GM23338 (cell line): ENCODE data around the gene UNC13A. TPM values are rescaled to one million over a fixed set of nuclear protein-coding genes. Genes with fewer than 3 reads are reported as not detected.

Experiments
- ATAC-seq: fragments of 200-7000 bp; cut with Tn5 transposase; 3 replicates; pipeline ENCODE4 v1.9.1; 2020
- DNase-seq: peaks from one replicate; pipeline ENCODE4 v3.0.0-alpha.2; 2015; ENCODE audit warnings: low spot score
- H2AFZ ChIP-seq: fragments of 200-600 bp; sonication (generic); 2 replicates; pipeline ENCODE4 v1.8.0; 2016; ENCODE audit warnings: antibody characterized with exemption, mild to moderate bottlenecking, moderate library complexity
- H3F3A ChIP-seq: fragments of 200-600 bp; sonication (generic); replicated peaks from 2 replicates; pipeline ENCODE4 v1.8.0; 2017; ENCODE audit warnings: antibody characterized with exemption, mixed run types, low read depth
- H3K27ac ChIP-seq: fragments of 200-600 bp; sonication (generic); 2 replicates; pipeline ENCODE4 v1.6.1; 2016; ENCODE audit warnings: low read depth
- H3K27me3 ChIP-seq: fragments of 200-600 bp; sonication (generic); 2 replicates; pipeline ENCODE4 v1.8.0; 2016; ENCODE audit warnings: mild to moderate bottlenecking, mixed run types, moderate library complexity; ENCODE audit not compliant: insufficient read depth
- H3K36me3 ChIP-seq: fragments of 200-600 bp; sonication (generic); 2 replicates; pipeline ENCODE4 v1.8.0; 2016; ENCODE audit warnings: mild to moderate bottlenecking; ENCODE audit not compliant: insufficient read depth
- H3K4me1 ChIP-seq: fragments of 200-600 bp; sonication (generic); 2 replicates; pipeline ENCODE4 v1.8.0; 2016; ENCODE audit warnings: mild to moderate bottlenecking, moderate library complexity; ENCODE audit not compliant: insufficient read depth
- H3K4me2 ChIP-seq: fragments of 200-600 bp; sonication (generic); 2 replicates; pipeline ENCODE4 v1.7.1; 2017; ENCODE audit warnings: mixed run types
- H3K4me3 ChIP-seq: fragments of 200-600 bp; sonication (generic); 2 replicates; pipeline ENCODE4 v1.6.1; 2016; ENCODE audit warnings: mixed run types
- H3K79me2 ChIP-seq: fragments of 200-600 bp; sonication (generic); replicated peaks from 2 replicates; pipeline ENCODE4 v1.8.0; 2017; ENCODE audit warnings: mild to moderate bottlenecking; ENCODE audit not compliant: insufficient read depth
- H3K9me2 ChIP-seq: fragments of 200-600 bp; sonication (generic); 2 replicates; pipeline ENCODE4 v1.8.0; 2017; ENCODE audit not compliant: insufficient read depth
- H4K20me1 ChIP-seq: fragments of 200-600 bp; sonication (generic); replicated peaks from 2 replicates; pipeline ENCODE4 v1.8.0; 2017; ENCODE audit warnings: mild to moderate bottlenecking; ENCODE audit not compliant: insufficient read depth
- H3K27ac Mint-ChIP-seq: 2 replicates; pipeline ENCODE4 v1.8.0; 2020; ENCODE audit warnings: inconsistent platforms, mild to moderate bottlenecking, moderate library complexity, mixed read lengths
- H3K27me3 Mint-ChIP-seq: 3 replicates; pipeline ENCODE4 v1.8.0; 2022; ENCODE audit warnings: low read depth, mild to moderate bottlenecking, moderate library complexity, mixed read lengths, inconsistent platforms; ENCODE audit not compliant: insufficient read depth, poor library complexity
- H3K36me3 Mint-ChIP-seq: 3 replicates; pipeline ENCODE4 v1.8.0; 2021; ENCODE audit warnings: low read depth, mild to moderate bottlenecking, inconsistent platforms, moderate library complexity, mixed read lengths
- H3K4me1 Mint-ChIP-seq: 3 replicates; pipeline ENCODE4 v1.8.0; 2020; ENCODE audit warnings: mild to moderate bottlenecking, inconsistent platforms, mixed read lengths
- H3K4me3 Mint-ChIP-seq: 3 replicates; pipeline ENCODE4 v1.8.0; 2021; ENCODE audit warnings: moderate library complexity, mild to moderate bottlenecking, inconsistent platforms, mixed read lengths
- H3K9me3 Mint-ChIP-seq: 3 replicates; pipeline ENCODE4 v1.8.0; 2020; ENCODE audit warnings: moderate library complexity, mild to moderate bottlenecking, inconsistent platforms, mixed read lengths
- CTCF ChIP-seq, 2 experiments: fragments of 200-600 bp in 1 of 2; sonication (generic) in 1 of 2; conservative IDR thresholded peaks; 2 replicates each; pipeline versions ENCODE4 v1.5.1 to v1.6.1; 2016 to 2017; ENCODE audit warnings: antibody characterized with exemption in 2 of 2, low read depth in 2 of 2, mild to moderate bottlenecking in 2 of 2, moderate library complexity in 1 of 2
- ETS1 ChIP-seq: IDR thresholded peaks from 2 replicates; pipeline ENCODE4 v1.6.1; 2016; ENCODE audit warnings: antibody characterized with exemption
- EZH2 ChIP-seq: fragments of 200-600 bp; sonication (generic); IDR thresholded peaks from one replicate; pipeline ENCODE4 v1.8.0; 2017; ENCODE audit warnings: antibody characterized with exemption, mild to moderate bottlenecking, low read depth; ENCODE audit not compliant: unreplicated experiment
- EZH2phosphoT487 ChIP-seq: fragments of 200-600 bp; sonication (generic); IDR thresholded peaks from one replicate; pipeline ENCODE4 v1.8.1; 2018; ENCODE audit warnings: antibody characterized with exemption; ENCODE audit not compliant: unreplicated experiment
- JUNB ChIP-seq: IDR thresholded peaks from one replicate; pipeline ENCODE4 v1.6.1; 2016; ENCODE audit warnings: antibody characterized with exemption; ENCODE audit not compliant: unreplicated experiment
- NANOG ChIP-seq: IDR thresholded peaks from 2 replicates; pipeline ENCODE4 v1.6.1; 2016; ENCODE audit warnings: antibody characterized with exemption, borderline replicate concordance
- ZNF462 ChIP-seq: fragments of 250-450 bp; sonication (Bioruptor Pico); IDR thresholded peaks from 2 replicates; pipeline ENCODE4 v1.5.0; 2020; ENCODE audit warnings: mild to moderate bottlenecking, moderate library complexity
- polyA plus RNA-seq: library from polyadenylated mRNA; unstranded; fragments of >200 nt; fragmentation: Nextera tagmentation; extraction: Ambion mirVana; gene quantifications from 2 replicates; pipeline ENCODE4 v1.2.1, GENCODE V29; 2016
- total RNA-seq: library from RNA; depleted of rRNA; stranded (reverse); fragments of >200 nt; shearing (Covaris generic); gene quantifications from 2 replicates; pipeline ENCODE4 v1.2.3, GENCODE V29; 2014

Gene UNC13A
- total and polyA plus RNA-seq, 2 experiments from 2014 or later, result 9.5 to 30.4 TPM

- Histone ChIP-seq H3K9me2 (no peaks in the 10 kb centered on the region), H3K27ac (no peak overlapping the region), H3K4me3 (no peak overlapping the region), H3F3A (no peaks in the 10 kb centered on the region), H3K36me3 (peaks cover 16% of the 10 kb centered on the region), H3K79me2 (peaks cover 48% of the 10 kb centered on the region), H3K4me2 (no peak overlapping the region), H3K4me1 (0 out of 2 replicates have a peak, but pooled peaks cover 4% of the 10 kb centered on the region), H4K20me1 (peaks cover 37% of the 10 kb centered on the region), H3K27me3 (no peaks in the 10 kb centered on the region), H2AFZ (no peak overlapping the region)
- Mint-ChIP-seq H3K27me3 (peaks cover 8% of the 10 kb centered on the region), H3K9me3 (no peaks in the 10 kb centered on the region), H3K36me3 (peaks cover 59% of the 10 kb centered on the region), H3K4me1 (peaks cover 10% of the 10 kb centered on the region), H3K4me3 (no peak overlapping the region), H3K27ac (no peak overlapping the region)
- TF ChIP-seq ZNF462 (no peak), ETS1 (no peak), CTCF (conservative IDR thresholded peaks at IDR 0.05; ENCODE audit: low read depth in 2 of 2) (peak; percentile 72 to 88), NANOG (no peak), JUNB (no peak), EZH2 (no peak), EZH2phosphoT487 (no peak)
- DNase-seq (peak; percentile 74), ATAC-seq (peak; percentile 93)
Observed at GRCh38 chr19:17725422-17726078, 37.4 kb upstream of the UNC13A start.
